Right lobe of liver (tissue), 6 donors: Measurements from ENCODE around the gene MLH1. TPM values are rescaled to one million over a fixed set of nuclear protein-coding genes. Genes with fewer than 3 reads are reported as not detected.

Experiments
- ATAC-seq, 4 donors: fragments of 200-7000 bp; cut with Tn5 transposase; one replicate each; pipeline ENCODE4 v1.9.1; 2020; ENCODE audit warnings: mild to moderate bottlenecking in 4 of 4, moderate library complexity in 4 of 4
- DNase-seq, 3 donors: peaks; one replicate each; pipeline ENCODE4 v3.0.0-alpha.2; 2020
- H3K27ac ChIP-seq, 3 donors: fragments of 200-600 bp; one replicate each; pipeline ENCODE4 v1.8.0; 2022
- H3K27me3 ChIP-seq, 2 donors: fragments of 200-600 bp; one replicate each; pipeline ENCODE4 v1.8.0; 2022
- H3K36me3 ChIP-seq, 4 donors: fragments of 200-600 bp; sonication (generic) in 1 of 4; one replicate each; pipeline versions ENCODE4 v1.5.1 to v1.8.0; 2017 to 2022; ENCODE audit warnings: control low read depth in 1 of 4
- H3K4me1 ChIP-seq, 4 donors: fragments of 200-600 bp; sonication (generic) in 1 of 4; one replicate each; pipeline versions ENCODE4 v1.5.1 to v1.8.0; 2017 to 2022; ENCODE audit warnings: control low read depth in 1 of 4
- H3K4me3 ChIP-seq, 3 donors: fragments of 200-600 bp; one replicate each; pipeline ENCODE4 v1.8.0; 2022
- H3K9me3 ChIP-seq, 4 donors: fragments of 200-600 bp; sonication (generic) in 1 of 4; one replicate each; pipeline versions ENCODE4 v1.5.1 to v1.8.0; 2017 to 2022; ENCODE audit warnings: control low read depth in 1 of 4
- POLR2A ChIP-seq: fragments of 450-650 bp; IDR thresholded peaks from one replicate; pipeline ENCODE4 v1.6.1; 2017; ENCODE audit warnings: antibody characterized with exemption, mild to moderate bottlenecking
- WGBS: methylation state at CpG from one replicate; pipeline ENCODE4 v1.1.6; 2018; ENCODE audit warnings: low coverage, low lambda C conversion rate; ENCODE audit not compliant: insufficient coverage; ENCODE audit errors: missing lambda C conversion rate; 5-methylcytosine and 5-hydroxymethylcytosine counted together
- intact Hi-C, 2 donors: fragments of 100-400 bp; cut with DNase I; formaldehyde crosslinking; loops; one replicate each; pipeline versions ENCODE4 v1.11.2 to v1.14.1; 2022
- long read RNA-seq: library from polyadenylated mRNA; unstranded; transcript quantifications from one replicate; pipeline ENCODE4 v2.0.0, GENCODE V29; 2019
- total RNA-seq, 6 experiments: library from RNA; depleted of rRNA in 2 of 6; stranded (reverse); fragments of >200 nt in 2 of 6; fragmentation: NEBNext Ultra II Directional in 3 of 6; extraction: Animal tissue kit (Norgen Biotek cat#: 25700) in 3 of 6; gene quantifications; one replicate each; pipeline versions ENCODE4 v1.1.0 to v1.2.4, GENCODE V29; 2016 to 2023
- TF ChIP-seq, protein P1 (sequence below), 4 donors: fragments of 200-600 bp in 3 of 4; fragments of 450-650 bp in 1 of 4; IDR thresholded peaks; one replicate each; pipeline versions ENCODE4 v1.5.1 to v1.8.0; 2016 to 2022; ENCODE audit warnings: antibody characterized with exemption in 4 of 4, mild to moderate bottlenecking in 2 of 4
- donor health status: DM: no; HTN: yes; CAD: no.
- donor health status: DM: no; HTN: no; CAD: no.
- donor health status: DM: no; HTN: no; CAD: no.
- donor health status: DM: no; HTN: yes; CAD: no.
- donor health status: DM: no; HTN: yes; CAD: no.

MLH1 gene
- 10 to 100 TPM; 13.1 to 23.2 (median 15.3) TPM for total RNA-seq
- long read RNA-seq, partial matches to known transcripts, result 1 of 4 reads
- long read RNA-seq, other reads (novel, unspliced or antisense), result 1 of 4 reads

DNA sequence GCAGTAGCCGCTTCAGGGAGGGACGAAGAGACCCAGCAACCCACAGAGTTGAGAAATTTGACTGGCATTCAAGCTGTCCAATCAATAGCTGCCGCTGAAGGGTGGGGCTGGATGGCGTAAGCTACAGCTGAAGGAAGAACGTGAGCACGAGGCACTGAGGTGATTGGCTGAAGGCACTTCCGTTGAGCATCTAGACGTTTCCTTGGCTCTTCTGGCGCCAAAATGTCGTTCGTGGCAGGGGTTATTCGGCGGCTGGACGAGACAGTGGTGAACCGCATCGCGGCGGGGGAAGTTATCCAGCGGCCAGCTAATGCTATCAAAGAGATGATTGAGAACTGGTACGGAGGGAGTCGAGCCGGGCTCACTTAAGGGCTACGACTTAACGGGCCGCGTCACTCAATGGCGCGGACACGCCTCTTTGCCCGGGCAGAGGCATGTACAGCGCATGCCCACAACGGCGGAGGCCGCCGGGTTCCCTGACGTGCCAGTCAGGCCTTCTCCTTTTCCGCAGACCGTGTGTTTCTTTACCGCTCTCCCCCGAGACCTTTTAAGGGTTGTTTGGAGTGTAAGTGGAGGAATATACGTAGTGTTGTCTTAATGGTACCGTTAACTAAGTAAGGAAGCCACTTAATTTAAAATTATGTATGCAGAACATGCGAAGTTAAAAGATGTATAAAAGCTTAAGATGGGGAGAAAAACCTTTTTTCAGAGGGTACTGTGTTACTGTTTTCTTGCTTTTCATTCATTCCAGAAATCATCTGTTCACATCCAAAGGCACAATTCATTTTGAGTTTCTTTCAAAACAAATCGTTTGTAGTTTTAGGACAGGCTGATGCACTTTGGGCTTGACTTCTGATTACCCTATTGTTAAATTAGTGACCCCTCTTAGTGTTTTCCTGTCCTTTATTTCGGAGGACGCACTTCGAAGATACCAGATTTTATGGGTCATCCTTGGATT, at the start of gene MLH1:
Gene MLH1 (plus strand): TSS at position 193 of the 958 bp plus-strand sequence. CDS start 30 bp downstream, at position 223.
- Histone ChIP-seq H3K9me3 (no peaks in the 10 kb centered on the region), H3K4me1 (peaks cover 0 to 36% (median 9%) of the 10 kb centered on the region in 4 donors), H3K27me3 (no peaks in the 10 kb centered on the region), H3K36me3 (peaks cover 0 to 33% (median 3%) of the 10 kb centered on the region in 4 donors), H3K27ac (peak within 1 kb of the TSS; percentile 98 to 99 (median 98)), H3K4me3 (peak within 1 kb of the TSS; percentile 48 to 69 (median 63))
- peak; percentile 78 for TF ChIP-seq POLR2A
- TF ChIP-seq, protein P1, sequence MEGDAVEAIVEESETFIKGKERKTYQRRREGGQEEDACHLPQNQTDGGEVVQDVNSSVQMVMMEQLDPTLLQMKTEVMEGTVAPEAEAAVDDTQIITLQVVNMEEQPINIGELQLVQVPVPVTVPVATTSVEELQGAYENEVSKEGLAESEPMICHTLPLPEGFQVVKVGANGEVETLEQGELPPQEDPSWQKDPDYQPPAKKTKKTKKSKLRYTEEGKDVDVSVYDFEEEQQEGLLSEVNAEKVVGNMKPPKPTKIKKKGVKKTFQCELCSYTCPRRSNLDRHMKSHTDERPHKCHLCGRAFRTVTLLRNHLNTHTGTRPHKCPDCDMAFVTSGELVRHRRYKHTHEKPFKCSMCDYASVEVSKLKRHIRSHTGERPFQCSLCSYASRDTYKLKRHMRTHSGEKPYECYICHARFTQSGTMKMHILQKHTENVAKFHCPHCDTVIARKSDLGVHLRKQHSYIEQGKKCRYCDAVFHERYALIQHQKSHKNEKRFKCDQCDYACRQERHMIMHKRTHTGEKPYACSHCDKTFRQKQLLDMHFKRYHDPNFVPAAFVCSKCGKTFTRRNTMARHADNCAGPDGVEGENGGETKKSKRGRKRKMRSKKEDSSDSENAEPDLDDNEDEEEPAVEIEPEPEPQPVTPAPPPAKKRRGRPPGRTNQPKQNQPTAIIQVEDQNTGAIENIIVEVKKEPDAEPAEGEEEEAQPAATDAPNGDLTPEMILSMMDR (IDR thresholded peaks at IDR 0.05), result no peak
- intact Hi-C loops, result no loop called here
- ATAC-seq, result peak; percentile 87 to 93 (median 92)
- peak; percentile 94 to 96 (median 95) for DNase-seq
- under 1% methylated on average over 40 of the region's 47 CpGs for WGBS

DNA sequence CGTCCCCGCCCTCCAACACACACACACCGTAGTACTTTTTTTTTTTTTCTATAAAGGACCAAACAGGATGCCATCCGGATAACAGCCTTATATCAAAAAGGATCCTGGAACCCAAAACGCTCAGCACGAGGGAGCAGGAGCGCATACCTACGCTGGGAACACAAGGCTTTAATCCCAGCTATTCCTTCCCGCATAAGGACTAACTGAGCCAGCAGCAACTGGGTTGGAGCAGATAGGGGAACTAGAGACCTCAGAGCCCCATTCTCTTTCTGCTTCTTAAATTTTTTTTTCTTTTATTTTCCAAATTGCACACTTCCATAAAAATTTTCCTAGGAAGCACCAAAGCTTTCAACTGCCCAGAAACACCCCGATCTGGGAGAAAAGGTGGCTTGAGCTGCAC, 49.7 kb upstream of the MLH1 start:
- no peaks in the 10 kb centered on the region for H3K27me3 ChIP-seq
- DNase-seq, result no peak
- 39% methylated on average over 10 of the region's 10 CpGs for WGBS
- peak overlapping the region; percentile 76 to 88 (median 87) for H3K4me3 ChIP-seq
- intact Hi-C loops, result no loop called here
- H3K36me3 ChIP-seq, result no peaks in the 10 kb centered on the region
- peak in 1 of 4 donors; percentile 11 for ATAC-seq
- no peaks in the 10 kb centered on the region for H3K9me3 ChIP-seq
- TF ChIP-seq POLR2A, result no peak
- TF ChIP-seq, protein P1 (IDR thresholded peaks at IDR 0.05), result no peak
- H3K4me1 ChIP-seq, result peaks cover 0 to 22% (median 5%) of the 10 kb centered on the region in 4 donors
- peak overlapping the region; percentile 80 to 94 (median 92) for H3K27ac ChIP-seq

DNA sequence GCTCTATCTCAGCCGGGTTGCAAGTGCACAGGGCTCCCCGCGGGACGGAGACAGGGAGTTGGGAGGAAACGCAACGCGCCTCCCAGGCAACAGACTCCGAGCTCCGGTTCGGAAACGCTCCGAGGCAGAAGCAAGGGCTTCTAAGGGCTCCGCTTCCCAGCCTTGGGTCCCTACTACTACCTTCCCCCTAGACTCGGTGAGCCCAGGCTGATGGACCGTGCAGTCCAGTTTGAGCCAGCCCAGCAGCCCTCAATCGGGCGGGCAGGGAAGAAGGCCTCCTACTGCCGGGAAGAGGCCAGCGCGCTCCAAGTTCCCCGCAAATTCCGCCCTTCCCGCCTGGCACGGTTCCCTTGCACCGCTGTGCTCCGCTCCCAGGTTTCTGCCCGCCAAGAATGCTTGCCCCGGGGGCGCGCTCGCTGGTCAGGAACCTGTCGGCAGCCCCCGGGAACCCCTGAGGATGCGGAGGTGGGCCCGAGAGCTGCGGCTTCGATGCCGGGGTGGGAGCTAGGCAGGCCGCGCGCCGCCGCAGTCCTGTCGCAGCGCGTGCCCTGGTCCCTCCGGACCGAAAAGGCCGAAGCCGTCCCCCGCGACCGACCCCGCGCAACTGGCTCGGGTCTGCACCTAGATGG, 49.2 kb upstream of the MLH1 start:
- WGBS, result under 1% methylated on average over 19 of the region's 56 CpGs
- TF ChIP-seq, protein P1 (IDR thresholded peaks at IDR 0.05), result no peak
- TF ChIP-seq POLR2A, result no peak
- Histone ChIP-seq H3K27ac (peak overlapping the region; percentile 80 to 94 (median 92)), H3K36me3 (no peaks in the 10 kb centered on the region), H3K9me3 (no peaks in the 10 kb centered on the region), H3K27me3 (no peaks in the 10 kb centered on the region), H3K4me3 (peak overlapping the region; percentile 76 to 88 (median 87)), H3K4me1 (peaks cover 0 to 22% (median 4%) of the 10 kb centered on the region in 4 donors)
- intact Hi-C loops, result no loop called here
- peak; percentile 78 to 81 (median 81) for DNase-seq
- ATAC-seq, result peak; percentile 81 to 86 (median 82)

DNA sequence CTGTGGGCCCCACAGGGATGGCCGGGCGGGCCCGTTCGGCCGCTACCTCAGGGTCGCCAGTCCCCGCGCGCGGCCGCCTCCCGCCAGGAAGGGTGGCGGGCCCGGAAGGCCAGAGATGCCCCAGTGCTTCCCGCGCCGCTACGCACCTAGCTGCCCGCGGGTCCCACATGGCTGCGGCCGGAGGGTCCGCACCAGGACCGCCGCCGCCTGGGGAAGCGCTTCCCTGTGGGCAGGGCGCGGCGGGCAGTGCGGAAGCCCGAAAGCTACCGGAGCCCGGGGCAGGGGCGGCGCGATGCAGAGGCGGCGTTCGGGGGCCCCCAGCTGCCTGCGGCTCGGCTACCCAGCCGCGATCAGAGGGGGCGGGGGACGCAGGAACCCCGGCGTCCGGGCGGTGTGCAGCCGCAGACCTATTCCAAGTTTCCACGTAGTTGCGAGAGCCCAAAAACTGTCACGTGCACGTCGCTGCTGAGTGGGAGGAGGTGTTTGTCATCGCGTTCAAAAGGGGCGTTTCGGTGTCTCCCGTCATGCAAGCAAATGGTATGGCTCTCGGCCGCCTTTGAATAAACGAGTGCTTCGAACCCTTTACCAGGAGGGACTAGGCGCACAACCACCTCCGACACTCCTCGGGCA, 48.6 kb upstream of the MLH1 start, which contains the start of gene TRANK1:
Gene TRANK1 (minus strand): TSS at position 414 of the 630 bp plus-strand sequence. CDS start 245 bp downstream, at position 169.
- intact Hi-C loops, result no loop called here
- H3K4me1 ChIP-seq, result peaks cover 0 to 22% (median 4%) of the 10 kb centered on the region in 4 donors
- no peaks in the 10 kb centered on the region for H3K27me3 ChIP-seq
- TF ChIP-seq, protein P1 (IDR thresholded peaks at IDR 0.05), result no peak
- TF ChIP-seq POLR2A, result peak; percentile 57
- no peaks in the 10 kb centered on the region for H3K36me3 ChIP-seq
- ATAC-seq (peak; percentile 66 to 76 (median 70)), DNase-seq (peak; percentile 73 to 83 (median 74))
- peak within 1 kb of the TSS; percentile 80 to 94 (median 92) for H3K27ac ChIP-seq
- H3K4me3 ChIP-seq, result peak within 1 kb of the TSS; percentile 76 to 88 (median 87)
- no peaks in the 10 kb centered on the region for H3K9me3 ChIP-seq
- WGBS, result no CpG with 5 or more reads among the region's 68 CpGs
